H9 (cell line): ENCODE measurements around the gene BHLHA15. TPM values are rescaled to one million over a fixed set of nuclear protein-coding genes. Genes with fewer than 3 reads are reported as not detected.

ENCODE experiments used
- DNase-seq: peaks from one replicate; pipeline ENCODE4 v3.0.0-alpha.2; 2017
- H2AFZ ChIP-seq: one replicate; pipeline ENCODE4 v1.6.1; 2013; ENCODE audit warnings: mild to moderate bottlenecking, low read length, control low read depth, moderate library complexity
- H2AK5ac ChIP-seq: 2 replicates; pipeline ENCODE4 v1.6.1; 2013; ENCODE audit warnings: low read length, control low read depth, mixed read lengths; ENCODE audit not compliant: insufficient read length
- H2BK120ac ChIP-seq: one replicate; pipeline ENCODE4 v1.6.1; 2013; ENCODE audit warnings: low read depth, mild to moderate bottlenecking, low read length, control low read depth, inconsistent platforms; ENCODE audit not compliant: poor library complexity, severe bottlenecking
- H2BK12ac ChIP-seq: 2 replicates; pipeline ENCODE4 v1.6.1; 2013; ENCODE audit warnings: low read length, control low read depth, mixed read lengths, low read depth; ENCODE audit not compliant: insufficient read length
- H2BK15ac ChIP-seq: 2 replicates; pipeline ENCODE4 v1.6.1; 2013; ENCODE audit warnings: low read depth, low read length, control low read depth
- H2BK20ac ChIP-seq: one replicate; pipeline ENCODE4 v1.6.1; 2013; ENCODE audit warnings: low read depth, mild to moderate bottlenecking, low read length, control low read depth, inconsistent platforms; ENCODE audit not compliant: poor library complexity, severe bottlenecking
- H2BK5ac ChIP-seq: 2 replicates; pipeline ENCODE4 v1.6.1; 2013; ENCODE audit warnings: low read length, control low read depth, mixed read lengths; ENCODE audit not compliant: insufficient read length
- H3K14ac ChIP-seq: 2 replicates; pipeline ENCODE4 v1.6.1; 2013; ENCODE audit warnings: low read length, control low read depth; ENCODE audit not compliant: insufficient read depth
- H3K18ac ChIP-seq: 2 replicates; pipeline ENCODE4 v1.6.1; 2013; ENCODE audit warnings: low read depth, mild to moderate bottlenecking, mixed read lengths, low read length, control low read depth; ENCODE audit not compliant: insufficient read length
- H3K23ac ChIP-seq: 2 replicates; pipeline ENCODE4 v1.6.1; 2013; ENCODE audit warnings: low read length, control low read depth, mixed read lengths, low read depth; ENCODE audit not compliant: insufficient read length
- H3K23me2 ChIP-seq: 2 replicates; pipeline ENCODE4 v1.6.1; 2013; ENCODE audit warnings: low read depth, mild to moderate bottlenecking, mixed read lengths, low read length, control low read depth; ENCODE audit not compliant: insufficient read length, poor library complexity, severe bottlenecking
- H3K27ac ChIP-seq: 2 replicates; pipeline ENCODE4 v1.5.1; 2013; ENCODE audit warnings: low read length, control low read depth, mixed read lengths, low read depth; ENCODE audit not compliant: insufficient read length
- H3K27me3 ChIP-seq: 2 replicates; pipeline ENCODE4 v1.6.1; 2013; ENCODE audit warnings: low read length, control low read depth, inconsistent platforms; ENCODE audit not compliant: insufficient read depth
- H3K4ac ChIP-seq: 2 replicates; pipeline ENCODE4 v1.6.1; 2013; ENCODE audit warnings: low read depth, mild to moderate bottlenecking, control low read depth, inconsistent platforms, low read length, moderate library complexity
- H3K4me1 ChIP-seq: 2 replicates; pipeline ENCODE4 v1.6.1; 2013; ENCODE audit warnings: low read length, control low read depth, inconsistent platforms; ENCODE audit not compliant: insufficient read depth
- H3K4me2 ChIP-seq: 2 replicates; pipeline ENCODE4 v1.6.1; 2013; ENCODE audit warnings: low read length, control low read depth, mixed read lengths; ENCODE audit not compliant: insufficient read length, insufficient read depth
- H3K56ac ChIP-seq: 2 replicates; pipeline ENCODE4 v1.6.1; 2013; ENCODE audit warnings: low read depth, mild to moderate bottlenecking, mixed read lengths, low read length, control low read depth; ENCODE audit not compliant: insufficient read length
- H3K79me1 ChIP-seq: 2 replicates; pipeline ENCODE4 v1.6.1; 2013; ENCODE audit warnings: low read depth, mild to moderate bottlenecking, moderate library complexity, low read length, control low read depth, inconsistent platforms; ENCODE audit not compliant: insufficient read depth, poor library complexity, severe bottlenecking
- H3K79me2 ChIP-seq: 2 replicates; pipeline ENCODE4 v1.6.1; 2013; ENCODE audit warnings: low read length, control low read depth, inconsistent platforms; ENCODE audit not compliant: insufficient read depth
- H3K9ac ChIP-seq: 2 replicates; pipeline ENCODE4 v1.6.1; 2013; ENCODE audit warnings: low read length, control low read depth, mixed read lengths; ENCODE audit not compliant: insufficient read length; ENCODE audit errors: extremely low read depth
- H3K9me3 ChIP-seq: one replicate; pipeline ENCODE4 v1.6.1; 2013; ENCODE audit warnings: low read depth, low read length, inconsistent platforms; ENCODE audit not compliant: control insufficient read depth
- H3T11ph ChIP-seq: one replicate; pipeline ENCODE4 v1.6.1; 2013; ENCODE audit warnings: mild to moderate bottlenecking, low read length, control low read depth, inconsistent platforms
- H4K20me1 ChIP-seq: one replicate; pipeline ENCODE4 v1.6.1; 2013; ENCODE audit not compliant: control insufficient read depth, insufficient read length, insufficient read depth
- H4K5ac ChIP-seq: 2 replicates; pipeline ENCODE4 v1.6.1; 2013; ENCODE audit warnings: low read depth, mild to moderate bottlenecking, mixed read lengths, low read length, control low read depth; ENCODE audit not compliant: insufficient read length
- H4K8ac ChIP-seq: replicated peaks from 2 replicates; pipeline ENCODE4 v1.6.1; 2013; ENCODE audit warnings: low read length, control low read depth, mixed read lengths, low read depth; ENCODE audit not compliant: insufficient read length
- H4K91ac ChIP-seq: 2 replicates; pipeline ENCODE4 v1.6.1; 2013; ENCODE audit warnings: low read depth, mild to moderate bottlenecking, moderate library complexity, mixed read lengths, low read length, control low read depth; ENCODE audit not compliant: insufficient read length
- H3K27ac Mint-ChIP-seq, 3 experiments: 2 replicates in 2 of 3; 3 replicates in 1 of 3; pipeline ENCODE4 v1.8.0; 2020 to 2021; ENCODE audit warnings: mixed read lengths in 3 of 3, mild to moderate bottlenecking in 1 of 3, moderate library complexity in 1 of 3
- H3K27me3 Mint-ChIP-seq: 2 replicates; pipeline ENCODE4 v1.8.0; 2021; ENCODE audit warnings: low read depth, mild to moderate bottlenecking, moderate library complexity, mixed read lengths
- H3K36me3 Mint-ChIP-seq, 3 experiments: 2 replicates in 2 of 3; 3 replicates in 1 of 3; pipeline ENCODE4 v1.8.0; 2020 to 2021; ENCODE audit warnings: low read depth in 3 of 3, mixed read lengths in 3 of 3; ENCODE audit not compliant: insufficient read depth in 1 of 3
- H3K4me1 Mint-ChIP-seq, 2 experiments: 2 replicates each; pipeline ENCODE4 v1.8.0; 2020; ENCODE audit warnings: mixed read lengths in 2 of 2
- H3K4me3 Mint-ChIP-seq, 2 experiments: 2 replicates in 1 of 2; 3 replicates in 1 of 2; pipeline ENCODE4 v1.8.0; 2020 to 2021; ENCODE audit warnings: mild to moderate bottlenecking in 2 of 2, mixed read lengths in 2 of 2, moderate library complexity in 1 of 2
- H3K9me3 Mint-ChIP-seq, 2 experiments: 2 replicates in 1 of 2; 3 replicates in 1 of 2; pipeline ENCODE4 v1.8.0; 2020; ENCODE audit warnings: mild to moderate bottlenecking in 2 of 2, mixed read lengths in 2 of 2, moderate library complexity in 1 of 2
- WGBS: extraction: QIAGEN DNeasy Blood & Tissue Kit; methylation state at CpG from one replicate; pipeline ENCODE4 v1.1.7; 2013; ENCODE audit warnings: missing lambda C conversion rate, low lambda C conversion rate, mixed read lengths; ENCODE audit not compliant: insufficient read length; ENCODE audit errors: extremely low coverage; 5-methylcytosine and 5-hydroxymethylcytosine counted together
- total RNA-seq: library from RNA; stranded (reverse); gene quantifications from 2 replicates; pipeline ENCODE4 v1.2.1, GENCODE V29; 2021
- TF ChIP-seq, protein P1 (sequence below): fragments of 200-600 bp; sonication (generic); conservative IDR thresholded peaks from 3 replicates; pipeline ENCODE4 v1.8.0; 2021; ENCODE audit warnings: antibody characterized with exemption, mild to moderate bottlenecking

The BHLHA15 gene
- total RNA-seq, 1 experiment from 2014 or later = 1.4 TPM

DNA sequence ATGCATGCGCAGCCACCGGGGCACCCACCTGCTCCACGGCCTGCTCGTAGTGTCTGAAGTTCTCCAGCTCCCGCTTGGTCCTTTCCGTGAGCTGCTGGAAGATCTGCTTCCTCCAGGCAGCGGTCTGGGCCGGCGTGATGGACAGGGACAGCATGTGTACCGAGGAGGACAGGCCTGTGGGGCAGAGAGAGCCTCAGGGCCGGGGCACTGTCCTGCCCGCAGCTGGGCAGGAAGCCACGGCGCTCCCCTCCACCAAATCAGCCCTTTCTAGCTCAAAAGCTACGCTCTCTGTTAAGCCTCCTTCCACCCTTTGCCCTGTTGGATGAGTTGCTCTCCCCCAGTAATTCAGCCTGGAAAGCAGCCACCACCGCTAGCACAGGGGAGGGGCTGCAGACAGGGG lies 21.6 kb downstream of the BHLHA15 start:
- no peaks in the 10 kb centered on the region for H4K20me1 ChIP-seq
- no peak overlapping the region for H2BK20ac ChIP-seq
- H3T11ph ChIP-seq = no peak overlapping the region
- Mint-ChIP-seq H3K4me1 (peaks cover 0 to 3% of the 10 kb centered on the region in 2 experiments; a peak in 1 of 4 replicates), H3K27me3 (no peaks in the 10 kb centered on the region), H3K27ac (peak overlapping the region in 2 of 3 experiments; percentile 15 to 47; a peak in 2 of 7 replicates), H3K9me3 (no peaks in the 10 kb centered on the region; a peak in 1 of 5 replicates), H3K36me3 (peaks cover 0 to 3% (median 0%) of the 10 kb centered on the region in 3 experiments; a peak in 2 of 7 replicates), H3K4me3 (no peak overlapping the region)
- no peaks in the 10 kb centered on the region for H3K79me2 ChIP-seq
- H3K9ac ChIP-seq = no peak overlapping the region
- no peaks in the 10 kb centered on the region for H3K79me1 ChIP-seq
- H3K14ac ChIP-seq = no peak overlapping the region; the same call in 1 of the 2 replicates
- no peak overlapping the region for H3K56ac ChIP-seq
- H4K5ac ChIP-seq = no peak overlapping the region
- no peak overlapping the region for H2AFZ ChIP-seq
- no peak overlapping the region for H2BK5ac ChIP-seq
- H4K8ac ChIP-seq = no peak overlapping the region
- no peaks in the 10 kb centered on the region for H3K9me3 ChIP-seq
- peaks cover 2% of the 10 kb centered on the region for H3K23me2 ChIP-seq
- H3K23ac ChIP-seq = no peak overlapping the region
- H3K4ac ChIP-seq = no peak overlapping the region
- no peak overlapping the region for H2BK15ac ChIP-seq
- H3K4me2 ChIP-seq = no peak overlapping the region
- TF ChIP-seq, protein P1, sequence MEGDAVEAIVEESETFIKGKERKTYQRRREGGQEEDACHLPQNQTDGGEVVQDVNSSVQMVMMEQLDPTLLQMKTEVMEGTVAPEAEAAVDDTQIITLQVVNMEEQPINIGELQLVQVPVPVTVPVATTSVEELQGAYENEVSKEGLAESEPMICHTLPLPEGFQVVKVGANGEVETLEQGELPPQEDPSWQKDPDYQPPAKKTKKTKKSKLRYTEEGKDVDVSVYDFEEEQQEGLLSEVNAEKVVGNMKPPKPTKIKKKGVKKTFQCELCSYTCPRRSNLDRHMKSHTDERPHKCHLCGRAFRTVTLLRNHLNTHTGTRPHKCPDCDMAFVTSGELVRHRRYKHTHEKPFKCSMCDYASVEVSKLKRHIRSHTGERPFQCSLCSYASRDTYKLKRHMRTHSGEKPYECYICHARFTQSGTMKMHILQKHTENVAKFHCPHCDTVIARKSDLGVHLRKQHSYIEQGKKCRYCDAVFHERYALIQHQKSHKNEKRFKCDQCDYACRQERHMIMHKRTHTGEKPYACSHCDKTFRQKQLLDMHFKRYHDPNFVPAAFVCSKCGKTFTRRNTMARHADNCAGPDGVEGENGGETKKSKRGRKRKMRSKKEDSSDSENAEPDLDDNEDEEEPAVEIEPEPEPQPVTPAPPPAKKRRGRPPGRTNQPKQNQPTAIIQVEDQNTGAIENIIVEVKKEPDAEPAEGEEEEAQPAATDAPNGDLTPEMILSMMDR = no peak
- H3K27ac ChIP-seq = no peak overlapping the region
- H2BK12ac ChIP-seq = no peak overlapping the region
- no peaks in the 10 kb centered on the region for H3K27me3 ChIP-seq
- no peaks in the 10 kb centered on the region for H3K4me1 ChIP-seq
- no peak overlapping the region for H2AK5ac ChIP-seq
- no peak overlapping the region for H4K91ac ChIP-seq
- no CpG with 5 or more reads among the region's 16 CpGs for WGBS
- no peak overlapping the region for H3K18ac ChIP-seq
- no peak overlapping the region for H2BK120ac ChIP-seq
- no peak for DNase-seq
